T-helper 2 cell (primary cell): ENCODE data around the gene KRT10.
"Not testable (repeated sequence)": the region's sequence is repeated elsewhere in the genome, so short reads cannot be mapped to it uniquely, and the experiment has no call there.

Source experiments
- DNase-seq, 5 experiments: peaks; one replicate each; pipeline versions ENCODE4 v3.0.0 to v3.0.0-alpha.2; 2012 to 2022

KRT10 gene

GRCh38 chr17:40832840-40833239, 10.4 kb upstream of the KRT10 start:
- DNase-seq = no peak

- DNase-seq = no peak
These were observed 7.8 kb upstream of the KRT10 start for GRCh38 chr17:40830085-40830776.

- no peak for DNase-seq
These were observed 6.1 kb upstream of the KRT10 start for GRCh38 chr17:40828454-40829044.

DNA sequence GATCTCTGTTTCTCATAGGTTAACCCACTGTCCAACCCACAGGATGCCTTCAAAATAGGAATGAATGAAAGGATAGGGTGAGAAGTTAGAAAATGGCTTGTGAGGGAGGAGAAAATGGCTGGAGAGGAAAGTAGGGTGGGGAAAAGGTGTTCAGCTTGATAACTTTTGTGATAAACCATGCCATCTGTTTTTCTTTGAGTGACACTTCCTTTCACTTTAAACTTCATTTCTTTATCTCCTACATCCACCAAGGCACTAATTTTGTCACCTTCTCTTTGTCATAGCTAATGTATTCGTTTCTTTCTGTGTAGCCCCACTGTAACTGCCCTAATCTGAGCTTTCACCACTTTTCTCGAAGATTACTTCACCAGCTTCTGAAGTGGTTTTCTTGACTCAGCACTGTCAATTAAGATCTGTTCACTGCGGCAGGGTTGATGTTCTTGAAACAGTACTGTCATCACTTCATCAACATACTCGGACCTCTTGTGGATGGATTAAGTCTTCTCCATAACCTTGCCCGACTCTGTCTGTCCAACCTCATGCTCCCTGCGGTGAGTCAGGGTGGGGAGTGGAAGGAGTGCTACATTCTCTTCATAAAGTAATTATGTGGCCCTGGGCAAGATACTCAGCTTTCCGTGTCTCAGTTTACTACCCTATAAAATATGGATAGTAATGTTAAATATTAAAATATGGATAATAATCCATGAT, 5.5 kb upstream of the KRT10 start:
- DNase-seq = peak in 1 of 5 experiments; percentile 74

- DNase-seq = no peak
These were observed 3.2 kb upstream of the KRT10 start for GRCh38 chr17:40825599-40825998.

GRCh38 chr17:40824015-40824832, 1.8 kb upstream of the KRT10 start:
- no peak for DNase-seq

DNA sequence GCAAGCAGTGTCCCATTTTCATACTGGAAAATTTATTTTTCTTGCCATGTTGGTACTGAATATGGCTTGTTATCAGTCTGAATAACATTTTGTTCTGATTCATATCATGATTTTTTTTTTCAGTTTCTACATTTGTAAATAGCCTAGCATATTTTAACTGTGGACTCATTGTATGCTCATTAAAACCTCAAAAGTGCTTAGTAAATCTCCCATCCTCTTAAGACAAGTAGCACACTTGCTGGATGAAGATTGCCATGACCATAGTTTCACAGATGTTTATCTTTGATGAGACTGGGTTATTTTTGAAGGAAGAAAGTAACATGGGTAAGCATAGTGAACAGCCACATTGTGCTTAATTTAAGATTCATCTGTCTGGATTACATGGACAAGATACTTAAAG, 878 bp downstream of the KRT10 start:
- peak in 1 of 5 experiments; percentile 33 for DNase-seq

DNA sequence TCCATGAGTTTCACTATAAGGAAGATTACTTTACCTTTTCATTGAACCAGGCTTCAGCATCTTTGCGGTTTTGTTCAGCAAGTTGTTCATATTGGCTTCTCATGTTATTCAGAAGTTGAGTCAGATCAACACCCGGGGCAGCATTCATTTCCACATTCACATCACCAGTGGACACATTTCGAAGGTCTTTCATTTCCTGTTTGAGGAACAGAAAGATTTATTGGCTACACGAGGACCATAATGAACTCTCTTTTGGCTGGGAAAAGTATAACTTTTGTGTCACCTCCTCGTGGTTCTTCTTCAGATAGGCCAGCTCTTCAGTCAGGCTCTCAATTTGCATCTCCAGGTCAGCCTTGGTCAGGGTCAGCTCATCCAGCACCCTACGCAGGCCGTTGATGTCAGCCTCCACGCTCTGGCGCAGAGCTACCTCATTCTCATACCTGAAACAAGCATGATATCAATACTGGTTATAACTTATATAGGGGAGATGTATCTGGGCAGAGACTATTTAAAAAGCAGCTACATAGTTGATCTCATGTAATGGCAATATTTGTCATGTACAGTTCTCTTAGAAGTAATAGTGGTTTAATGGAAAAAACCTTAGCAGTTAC, 2.1 kb downstream of the KRT10 start:
- peak in 1 of 5 experiments; percentile 85 for DNase-seq

DNA sequence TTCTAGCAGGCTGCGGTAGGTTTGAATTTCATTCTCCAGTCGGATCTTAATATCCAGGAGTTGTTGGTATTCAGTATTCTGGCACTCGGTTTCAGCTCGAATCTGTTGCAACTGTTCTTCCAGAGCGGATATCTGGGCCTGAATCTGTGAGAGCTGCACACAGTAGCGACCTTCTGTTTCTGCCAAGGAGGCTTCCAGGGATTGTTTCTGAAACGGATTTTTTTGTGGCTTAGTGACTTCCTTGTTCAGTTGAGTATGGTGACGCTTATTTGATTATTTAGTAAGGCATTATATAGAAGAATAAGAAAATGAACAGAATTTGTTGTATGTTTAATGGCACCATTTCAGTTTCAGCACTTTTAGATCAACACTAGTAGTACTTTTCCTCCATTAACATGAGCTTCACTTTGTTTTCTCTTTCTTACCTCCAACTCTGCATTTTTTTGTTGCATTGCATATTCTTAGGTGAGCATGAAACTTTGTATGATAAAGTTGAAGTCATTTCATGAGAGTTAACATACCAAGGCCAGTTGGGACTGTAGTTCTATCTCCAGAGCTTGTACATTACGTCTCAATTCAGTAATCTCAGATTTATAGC, 2.8 kb downstream of the KRT10 start:
- DNase-seq = no peak

DNA sequence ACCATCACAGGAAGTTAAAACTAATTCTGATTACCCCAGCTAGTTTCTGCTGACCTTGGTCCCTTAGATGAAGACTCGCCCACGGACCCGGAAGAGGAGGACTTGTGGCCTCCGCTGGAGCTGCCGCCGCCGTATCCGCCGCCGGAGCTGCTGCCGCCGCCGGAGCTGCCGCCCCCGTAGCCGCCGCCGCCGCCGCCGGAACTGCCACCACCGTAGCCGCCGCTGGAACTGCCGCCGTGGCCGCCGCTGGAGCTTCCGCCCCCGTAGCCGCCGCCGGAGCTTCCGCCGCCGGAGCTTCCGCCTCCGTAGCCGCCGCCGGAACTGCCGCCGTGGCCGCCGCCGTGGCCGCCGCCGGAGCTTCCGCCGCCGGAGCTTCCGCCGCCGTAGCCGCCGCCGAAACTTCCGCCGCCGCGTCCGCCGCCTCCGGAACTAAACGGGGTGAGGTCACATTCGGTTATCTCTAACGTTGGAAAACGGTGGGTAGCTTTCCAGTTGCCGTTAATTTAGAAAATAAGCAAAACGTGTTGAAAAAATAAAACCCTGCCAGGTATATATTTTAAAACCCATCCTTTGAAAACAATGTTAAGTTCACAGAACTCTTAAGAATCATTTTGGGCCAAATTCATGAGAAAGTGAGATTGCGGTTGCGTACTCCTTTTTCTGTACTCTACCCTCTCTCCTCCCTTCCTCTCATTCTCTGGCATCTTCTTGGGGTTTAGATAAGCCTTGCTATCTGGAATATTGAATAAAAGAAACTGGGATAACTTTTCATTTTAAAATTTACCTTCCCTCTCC, 3.5 kb downstream of the KRT10 start:
- peak; percentile 70 to 96 (median 76) for DNase-seq

GRCh38 chr17:40818343-40818732, 4.1 kb downstream of the KRT10 start:
- DNase-seq = no peak

- no peak for DNase-seq
These were observed 5.2 kb downstream of the KRT10 start for GRCh38 chr17:40817103-40817682.

- DNase-seq = no peak
These were observed 5.8 kb downstream of the KRT10 start for GRCh38 chr17:40816569-40816968.

DNA sequence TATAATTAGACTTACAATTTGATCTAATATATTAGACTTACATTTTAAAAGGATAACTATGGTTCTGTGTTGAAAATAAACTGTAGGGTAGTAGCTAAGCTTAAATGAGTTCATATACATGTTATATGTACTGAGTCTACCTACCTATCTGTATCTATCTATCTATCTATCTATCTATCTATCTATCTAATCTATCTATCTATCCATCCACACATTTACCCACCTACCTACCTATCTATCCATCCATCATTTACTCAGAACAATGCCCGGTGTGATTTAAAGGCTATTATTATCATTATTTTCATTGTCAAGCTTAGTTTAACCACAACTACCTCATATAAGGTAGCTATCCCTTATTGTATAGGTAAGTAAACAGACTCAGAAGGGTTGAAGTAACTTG, 7.0 kb downstream of the KRT10 start:
- no peak for DNase-seq

DNA sequence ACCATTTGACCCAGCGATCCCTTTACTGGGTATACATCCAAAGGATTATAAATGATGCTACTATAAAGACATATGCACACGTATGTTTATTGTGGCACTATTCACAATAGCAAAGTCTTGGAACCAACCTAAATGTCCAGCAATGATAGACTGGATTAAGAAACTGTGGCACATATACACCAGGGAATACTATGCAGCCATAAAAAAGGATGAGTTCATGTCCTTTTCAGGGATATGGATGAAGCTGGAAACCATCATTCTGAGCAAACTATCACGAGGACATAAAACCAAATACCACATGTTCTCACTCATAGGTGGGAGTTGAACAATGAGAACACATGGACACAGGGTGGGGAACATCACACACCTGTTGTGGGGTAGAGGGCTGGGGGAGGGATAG, 7.8 kb downstream of the KRT10 start:
- DNase-seq = not testable (repeated sequence)

DNA sequence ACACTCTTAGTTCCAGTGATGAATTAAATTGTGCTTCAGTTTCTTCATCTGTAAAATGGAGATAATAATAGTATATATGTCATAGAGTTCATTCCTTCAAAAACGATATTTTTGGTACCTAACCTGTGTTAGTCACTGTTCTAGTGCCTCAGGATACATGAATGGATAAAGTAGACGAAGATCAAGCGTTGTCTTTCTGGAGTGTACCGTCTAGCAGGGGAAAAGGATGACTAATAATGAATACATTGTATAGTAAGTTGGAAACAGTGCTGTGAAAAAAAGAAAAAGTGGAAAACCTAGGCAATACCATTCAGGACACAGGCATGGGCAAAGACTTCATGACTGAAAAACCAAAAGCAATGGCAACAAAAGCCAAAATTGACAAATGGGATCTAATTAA, 8.6 kb downstream of the KRT10 start:
- no peak for DNase-seq

- DNase-seq = no peak
These were observed 9.8 kb downstream of the KRT10 start for GRCh38 chr17:40812639-40813038.

DNA sequence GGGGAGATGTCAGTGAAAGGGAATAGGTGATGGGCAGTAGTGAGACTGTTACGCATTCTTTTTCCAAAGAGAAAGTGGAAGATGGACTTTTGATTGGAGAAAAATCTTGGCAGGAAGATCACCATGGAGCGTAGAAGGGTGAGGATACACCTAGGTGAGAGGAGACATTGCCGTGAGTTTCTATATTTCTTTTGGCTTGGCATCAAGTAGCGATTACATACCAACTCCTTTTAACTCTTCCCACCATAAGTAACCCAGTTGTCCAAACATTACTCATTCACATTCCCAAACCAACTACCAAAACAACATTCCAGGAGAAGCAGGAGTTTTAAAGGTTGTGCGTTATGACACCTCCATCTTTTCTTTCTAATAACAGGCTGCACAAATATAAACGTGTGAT, 11.9 kb downstream of the KRT10 start:
- no peak for DNase-seq

DNA sequence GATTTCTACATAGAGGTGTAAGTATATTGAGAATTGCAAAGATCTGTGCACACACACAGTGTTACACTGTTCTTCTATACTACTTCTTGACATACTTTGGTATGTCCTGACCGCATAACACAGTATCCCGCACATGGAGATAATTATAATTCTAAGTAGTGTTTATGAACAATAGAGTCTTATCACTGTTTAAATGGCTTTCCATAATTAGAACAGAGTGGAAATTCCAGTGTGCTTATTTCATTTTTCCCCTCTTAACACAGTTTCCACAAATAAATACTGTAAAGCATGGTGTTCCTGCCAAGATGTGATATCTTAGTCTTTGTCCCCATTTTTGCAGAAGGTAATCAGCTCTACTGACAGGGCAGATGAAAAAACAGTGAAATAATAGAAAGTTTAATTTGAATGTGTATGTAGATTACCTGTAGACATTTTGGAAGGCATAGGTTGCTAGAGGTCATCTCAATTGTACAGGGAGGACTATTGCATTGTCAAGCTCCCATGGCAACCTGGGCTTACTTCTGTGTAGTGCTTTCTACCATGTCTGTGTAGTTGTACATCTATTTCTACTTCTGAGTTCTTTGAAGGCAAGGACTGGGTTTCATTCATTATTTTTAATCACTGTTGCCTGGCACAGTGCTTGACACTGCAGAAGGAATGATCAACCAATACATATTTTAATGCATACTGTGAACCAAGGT, 12.5 kb downstream of the KRT10 start:
- no peak for DNase-seq

- DNase-seq = no peak
These were observed 16.3 kb downstream of the KRT10 start for GRCh38 chr17:40806131-40806530.
